BLaER1 (cell line): Measurements from ENCODE around the gene PABPC1L.

ENCODE experiments used
- H3K27ac ChIP-seq: shearing (Covaris generic); formaldehyde crosslinking; 2 replicates; pipeline ENCODE4 v1.8.1; 2022
- H3K27me3 ChIP-seq: shearing (Covaris generic); formaldehyde crosslinking; 2 replicates; pipeline ENCODE4 v1.8.1; 2022
- H3K36me3 ChIP-seq: shearing (Covaris generic); formaldehyde crosslinking; 2 replicates; pipeline ENCODE4 v1.8.1; 2022
- H3K4me1 ChIP-seq: shearing (Covaris generic); formaldehyde crosslinking; 2 replicates; pipeline ENCODE4 v1.8.1; 2022
- H3K4me2 ChIP-seq: shearing (Covaris generic); formaldehyde crosslinking; 2 replicates; pipeline ENCODE4 v1.8.1; 2022
- H3K4me3 ChIP-seq: shearing (Covaris generic); formaldehyde crosslinking; 2 replicates; pipeline ENCODE4 v1.8.1; 2022
- H3K9ac ChIP-seq: shearing (Covaris generic); formaldehyde crosslinking; 2 replicates; pipeline ENCODE4 v1.8.1; 2022
- H3K9me3 ChIP-seq: shearing (Covaris generic); formaldehyde crosslinking; 2 replicates; pipeline ENCODE4 v1.8.1; 2022
- H4K20me1 ChIP-seq: shearing (Covaris generic); formaldehyde crosslinking; 2 replicates; pipeline ENCODE4 v1.8.1; 2022
- Cebpa-rat ChIP-seq: shearing (Covaris generic); IDR thresholded peaks from 2 replicates; pipeline ENCODE4 v1.8.1; 2022

Gene PABPC1L

DNA sequence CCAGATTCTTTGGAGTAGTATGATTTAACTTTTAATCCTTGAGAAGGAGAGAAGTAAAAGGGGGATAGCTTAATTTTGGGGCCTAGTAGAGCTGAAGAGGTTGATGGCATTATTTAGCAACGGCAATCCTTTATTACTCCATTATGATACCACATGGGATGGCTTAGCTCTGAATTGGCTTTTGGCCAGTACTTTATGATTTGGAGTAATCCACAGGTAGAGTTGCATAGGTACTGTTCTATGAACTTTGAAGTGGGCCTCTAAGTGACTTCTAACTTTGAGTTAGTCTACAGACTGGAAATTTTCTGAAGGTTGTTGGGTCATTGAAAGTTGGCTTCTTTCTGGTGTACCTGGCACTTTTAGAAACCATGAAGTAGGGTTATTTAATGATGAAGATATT is 12.7 kb upstream of the PABPC1L start:
- Histone ChIP-seq H3K27ac (no peak overlapping the region), H3K9me3 (no peaks in the 10 kb centered on the region), H3K36me3 (peaks cover 52% of the 10 kb centered on the region), H3K9ac (no peak overlapping the region), H4K20me1 (peaks cover 100% of the 10 kb centered on the region), H3K27me3 (no peaks in the 10 kb centered on the region), H3K4me1 (peaks cover 59% of the 10 kb centered on the region), H3K4me3 (no peak overlapping the region), H3K4me2 (peak overlapping the region; percentile 42; the same call in 1 of the 2 replicates)
- TF ChIP-seq Cebpa-rat: no peak

DNA sequence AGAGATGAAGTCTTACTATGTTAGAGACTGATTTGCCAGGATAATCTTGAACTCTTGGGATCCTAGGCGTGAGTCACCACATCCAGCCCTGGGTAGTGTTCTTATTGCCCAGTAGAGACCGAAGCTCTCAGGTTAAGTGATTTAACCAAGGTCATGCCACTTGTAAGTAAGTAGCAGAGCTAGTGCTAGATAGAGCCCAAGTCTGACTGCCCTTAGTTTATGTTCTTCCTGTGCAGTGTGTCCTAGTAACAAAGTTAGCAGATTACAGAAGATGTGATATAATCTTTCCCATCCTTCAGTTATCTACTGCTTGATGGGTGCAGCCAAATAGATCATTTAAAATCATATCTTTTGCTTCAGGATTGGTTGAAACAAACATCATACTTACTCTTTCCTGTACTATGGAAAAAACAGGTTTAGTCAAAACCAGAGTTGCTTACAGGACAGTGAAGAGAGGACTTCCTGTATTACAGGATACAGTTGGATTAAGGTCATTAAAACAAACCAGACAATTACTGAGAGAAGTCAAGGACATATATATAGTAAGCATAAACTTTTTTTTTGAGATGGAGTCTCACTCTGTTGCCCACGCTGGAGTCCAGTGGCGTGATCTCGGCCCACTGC is 9.5 kb upstream of the PABPC1L start:
- peaks cover 100% of the 10 kb centered on the region for H4K20me1 ChIP-seq
- H3K27me3 ChIP-seq: no peaks in the 10 kb centered on the region
- peaks cover 68% of the 10 kb centered on the region for H3K36me3 ChIP-seq
- H3K4me2 ChIP-seq: no peak overlapping the region
- H3K4me3 ChIP-seq: no peak overlapping the region
- TF ChIP-seq Cebpa-rat: no peak
- no peak overlapping the region for H3K27ac ChIP-seq
- H3K9ac ChIP-seq: no peak overlapping the region
- no peaks in the 10 kb centered on the region for H3K9me3 ChIP-seq
- H3K4me1 ChIP-seq: peaks cover 51% of the 10 kb centered on the region

DNA sequence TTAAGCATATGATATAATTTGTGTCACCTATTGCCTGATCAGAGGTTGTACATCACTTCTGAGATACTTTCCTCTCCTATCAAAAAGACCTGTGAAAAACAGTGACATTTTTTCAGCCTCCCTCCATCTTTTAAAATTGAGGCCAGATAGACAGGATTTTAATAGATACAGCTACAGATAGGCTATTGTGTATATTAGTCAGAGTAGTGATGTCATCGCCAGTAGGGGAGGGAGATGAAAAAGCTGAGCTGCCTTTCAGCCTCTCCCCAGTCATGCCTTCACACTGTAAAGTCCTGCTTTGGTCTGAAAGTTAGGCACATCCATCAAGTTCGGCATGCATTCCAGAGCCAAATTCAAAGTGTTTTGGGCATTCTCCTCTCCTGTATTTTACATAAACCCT is 7.9 kb upstream of the PABPC1L start:
- Histone ChIP-seq H4K20me1 (peaks cover 98% of the 10 kb centered on the region), H3K4me3 (no peak overlapping the region), H3K9me3 (no peaks in the 10 kb centered on the region), H3K4me1 (peaks cover 34% of the 10 kb centered on the region), H3K9ac (no peak overlapping the region), H3K27ac (no peak overlapping the region), H3K36me3 (peaks cover 83% of the 10 kb centered on the region), H3K4me2 (no peak overlapping the region), H3K27me3 (no peaks in the 10 kb centered on the region)
- no peak for TF ChIP-seq Cebpa-rat

DNA sequence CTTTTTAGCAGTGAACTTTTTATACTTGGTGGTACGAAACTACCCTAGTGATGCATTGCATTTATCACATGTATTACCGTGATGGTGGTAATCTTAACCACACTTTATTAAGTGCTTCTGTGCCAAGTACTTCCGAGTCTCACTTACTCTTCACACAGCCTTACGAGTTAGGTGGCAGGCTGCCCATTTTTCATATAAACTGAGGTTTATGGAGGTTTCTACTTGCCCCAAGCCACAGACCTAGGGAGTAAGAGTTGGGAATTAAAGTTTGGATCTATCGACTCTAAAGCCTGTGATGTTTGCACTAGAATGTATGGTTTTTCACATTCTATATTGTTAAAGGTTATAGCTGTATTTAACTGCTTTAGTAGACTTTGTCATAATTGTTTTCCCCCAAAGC is 5.5 kb upstream of the PABPC1L start:
- H3K27me3 ChIP-seq: no peaks in the 10 kb centered on the region
- H4K20me1 ChIP-seq: peaks cover 95% of the 10 kb centered on the region
- H3K4me1 ChIP-seq: peaks cover 16% of the 10 kb centered on the region
- H3K4me2 ChIP-seq: no peak overlapping the region
- no peak overlapping the region for H3K27ac ChIP-seq
- no peak for TF ChIP-seq Cebpa-rat
- no peak overlapping the region for H3K4me3 ChIP-seq
- no peak overlapping the region for H3K9ac ChIP-seq
- H3K9me3 ChIP-seq: no peaks in the 10 kb centered on the region
- H3K36me3 ChIP-seq: peaks cover 90% of the 10 kb centered on the region

DNA sequence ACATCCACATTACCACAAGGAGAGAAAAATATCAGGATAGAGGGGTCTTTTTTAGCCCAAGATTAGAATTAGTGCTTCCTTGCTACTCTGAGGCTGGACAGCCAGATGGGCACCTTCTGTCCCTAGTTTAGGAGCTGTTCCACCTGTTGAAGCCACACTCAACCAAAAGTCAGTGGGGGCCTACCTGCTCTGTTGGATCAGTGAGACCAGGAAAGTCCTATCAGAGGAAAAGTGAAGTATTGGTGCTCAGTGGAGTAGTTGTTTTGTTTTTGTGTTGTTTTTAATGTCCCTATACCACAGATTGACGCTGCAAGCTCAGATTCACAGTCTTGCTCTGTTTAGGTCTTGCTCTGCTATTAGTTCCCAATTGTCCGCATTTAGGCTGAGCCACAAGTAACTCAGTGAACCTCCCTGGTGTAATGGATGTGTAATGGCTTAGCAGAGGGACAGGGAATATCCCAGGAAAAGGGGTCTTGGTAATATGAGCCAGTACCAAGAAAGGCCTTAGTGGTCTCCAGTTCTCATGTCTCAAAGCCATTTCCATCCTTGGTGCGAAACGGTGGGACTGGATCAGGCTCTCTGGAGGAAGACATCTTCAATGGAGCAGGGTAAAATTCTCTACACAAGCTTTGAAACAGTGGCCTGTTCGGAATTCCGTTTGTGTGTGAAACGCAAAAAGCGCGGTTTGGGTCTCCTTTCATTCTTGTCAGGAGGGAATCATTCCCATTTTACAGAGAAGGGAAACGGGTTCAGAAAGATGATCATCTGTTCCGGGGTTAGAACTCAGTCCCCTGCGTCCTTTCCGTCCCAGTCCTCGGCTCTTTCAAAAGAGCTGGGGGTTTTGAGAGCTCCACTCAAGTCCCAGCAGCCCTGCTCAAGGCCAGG is 631 bp upstream of the PABPC1L start:
- Histone ChIP-seq H3K27ac (no peak overlapping the region), H3K36me3 (peaks cover 65% of the 10 kb centered on the region), H3K4me1 (peaks cover 24% of the 10 kb centered on the region)

DNA sequence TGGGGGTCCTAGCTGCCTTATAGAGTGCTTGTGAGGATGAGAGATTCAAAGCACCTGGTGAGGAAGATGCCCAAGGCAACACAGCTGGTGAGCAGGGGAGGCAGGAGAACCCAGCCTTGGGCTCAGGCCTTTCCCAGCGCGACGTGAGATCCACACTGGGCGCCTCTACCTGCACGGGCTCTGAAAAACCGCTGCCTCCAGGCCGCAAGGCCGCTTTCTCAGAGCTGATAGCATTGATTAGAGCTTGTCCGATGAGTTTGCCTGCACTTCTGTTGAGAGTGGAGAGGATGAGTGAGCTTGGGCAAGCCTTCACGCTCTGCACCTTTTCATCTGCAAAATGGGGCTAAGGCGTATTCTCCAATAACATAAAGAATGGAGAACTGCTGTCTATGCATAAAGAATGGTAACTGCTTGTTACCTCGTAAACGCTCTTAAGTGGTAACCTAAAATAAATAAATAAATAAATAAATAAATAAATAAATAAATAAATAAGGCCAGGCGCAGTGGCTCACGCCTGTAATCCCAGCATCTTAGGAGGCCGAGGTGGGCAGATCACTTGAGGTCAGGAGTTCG is 916 bp downstream of the PABPC1L start:
- H3K27me3 ChIP-seq: no peaks in the 10 kb centered on the region
- no peak for TF ChIP-seq Cebpa-rat
- peaks cover 65% of the 10 kb centered on the region for H3K36me3 ChIP-seq
- peak overlapping the region; percentile 81 for H3K9ac ChIP-seq
- peaks cover 31% of the 10 kb centered on the region for H4K20me1 ChIP-seq
- no peak overlapping the region; the same call in 1 of the 2 replicates for H3K27ac ChIP-seq
- peak overlapping the region; percentile 88 for H3K4me2 ChIP-seq
- H3K4me3 ChIP-seq: peak overlapping the region; percentile 84
- H3K4me1 ChIP-seq: peaks cover 24% of the 10 kb centered on the region
- H3K9me3 ChIP-seq: no peaks in the 10 kb centered on the region

More for the DNA sequence above, 631 bp upstream of the PABPC1L start:
- Histone ChIP-seq H3K9ac (peak overlapping the region; percentile 81), H3K4me3 (peak overlapping the region; percentile 84), H4K20me1 (peaks cover 46% of the 10 kb centered on the region), H3K9me3 (no peaks in the 10 kb centered on the region), H3K4me2 (peak overlapping the region; percentile 88), H3K27me3 (no peaks in the 10 kb centered on the region)
- no peak for TF ChIP-seq Cebpa-rat

DNA sequence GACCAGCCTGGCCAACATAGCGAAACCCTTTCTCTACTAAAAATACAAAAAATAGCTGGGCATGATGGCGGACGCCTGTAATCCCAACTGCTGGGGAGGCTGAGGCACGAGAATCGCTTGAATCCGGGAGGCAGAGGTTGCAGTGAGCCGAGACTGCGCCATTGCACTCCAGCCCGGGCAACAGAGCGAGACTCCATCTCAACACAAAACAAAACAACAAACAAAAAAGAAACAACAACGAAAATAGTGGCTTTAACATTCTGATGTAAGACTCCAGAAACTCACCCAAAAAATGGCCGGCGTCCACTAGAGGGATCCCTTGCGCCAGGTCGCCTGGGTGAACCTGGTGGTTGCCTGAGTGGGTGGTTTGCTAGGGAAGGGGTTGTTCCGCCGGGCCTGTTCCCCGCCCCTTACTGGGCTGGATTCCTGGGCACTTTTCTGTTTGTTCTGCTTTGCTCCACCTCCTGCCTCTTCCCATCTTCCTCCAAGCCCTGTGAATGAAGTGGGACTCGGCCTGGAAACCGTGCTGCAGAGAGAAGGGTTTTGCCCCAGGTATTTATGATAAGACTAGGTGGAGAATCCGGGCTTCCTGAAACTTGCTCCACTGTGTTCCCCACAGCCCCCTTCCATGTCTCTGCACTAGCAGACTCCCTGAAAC is 1.5 kb downstream of the PABPC1L start:
- Histone ChIP-seq H3K27me3 (no peaks in the 10 kb centered on the region), H4K20me1 (peaks cover 25% of the 10 kb centered on the region), H3K9me3 (no peaks in the 10 kb centered on the region), H3K36me3 (peaks cover 65% of the 10 kb centered on the region), H3K4me1 (peaks cover 24% of the 10 kb centered on the region), H3K27ac (no peak overlapping the region), H3K4me2 (peak overlapping the region; percentile 88), H3K4me3 (no peak overlapping the region), H3K9ac (no peak overlapping the region)
- no peak for TF ChIP-seq Cebpa-rat

DNA sequence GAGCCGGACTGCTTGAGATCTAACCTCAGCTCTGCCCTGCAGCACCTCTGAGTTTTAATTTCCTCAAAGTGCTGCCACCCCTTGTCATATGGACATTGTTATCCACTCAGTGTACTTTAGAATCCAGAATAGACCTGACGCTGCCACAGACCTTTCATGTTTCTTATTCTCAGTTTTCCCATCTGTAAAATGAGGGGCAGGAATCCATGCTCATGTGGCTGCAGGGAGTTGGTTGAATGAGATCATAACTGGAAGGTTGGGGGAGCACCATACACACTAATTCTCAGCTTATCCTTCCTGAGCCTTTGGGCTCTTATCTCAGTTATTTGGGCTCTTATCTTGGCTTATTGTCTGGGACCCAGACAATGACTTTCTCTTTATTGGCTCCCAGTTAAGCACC is 2.3 kb downstream of the PABPC1L start:
- H3K9ac ChIP-seq: no peak overlapping the region
- H3K4me2 ChIP-seq: no peak overlapping the region
- H3K4me3 ChIP-seq: no peak overlapping the region
- no peak for TF ChIP-seq Cebpa-rat
- H4K20me1 ChIP-seq: peaks cover 19% of the 10 kb centered on the region
- no peak overlapping the region for H3K27ac ChIP-seq
- H3K36me3 ChIP-seq: peaks cover 65% of the 10 kb centered on the region
- H3K4me1 ChIP-seq: peaks cover 24% of the 10 kb centered on the region
- no peaks in the 10 kb centered on the region for H3K27me3 ChIP-seq
- H3K9me3 ChIP-seq: no peaks in the 10 kb centered on the region

DNA sequence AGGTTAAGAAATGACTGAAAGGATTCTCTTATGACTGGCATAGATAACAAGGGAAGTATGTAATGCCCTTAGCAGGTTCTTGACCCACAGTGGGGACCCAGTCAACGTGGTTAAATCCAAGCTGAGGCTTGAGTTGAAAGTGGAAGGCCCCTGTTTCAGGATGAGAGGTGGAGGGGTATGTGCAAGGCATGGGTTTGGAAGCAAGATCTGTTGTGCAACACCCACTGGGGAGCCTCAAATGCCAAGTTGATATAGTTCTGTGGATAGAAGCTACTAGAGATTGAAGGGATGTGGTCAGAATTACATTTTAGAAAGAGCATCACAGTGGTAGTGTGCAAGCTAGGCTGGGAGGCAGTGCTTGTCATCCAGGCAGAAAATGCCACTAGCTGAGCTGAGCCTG is 5.1 kb downstream of the PABPC1L start:
- no peak for TF ChIP-seq Cebpa-rat
- Histone ChIP-seq H3K4me2 (no peak overlapping the region), H3K9me3 (no peaks in the 10 kb centered on the region), H3K36me3 (peaks cover 76% of the 10 kb centered on the region), H3K27me3 (no peaks in the 10 kb centered on the region), H3K4me1 (peaks cover 15% of the 10 kb centered on the region), H3K4me3 (no peak overlapping the region), H3K9ac (no peak overlapping the region), H4K20me1 (no peaks in the 10 kb centered on the region), H3K27ac (no peak overlapping the region)

DNA sequence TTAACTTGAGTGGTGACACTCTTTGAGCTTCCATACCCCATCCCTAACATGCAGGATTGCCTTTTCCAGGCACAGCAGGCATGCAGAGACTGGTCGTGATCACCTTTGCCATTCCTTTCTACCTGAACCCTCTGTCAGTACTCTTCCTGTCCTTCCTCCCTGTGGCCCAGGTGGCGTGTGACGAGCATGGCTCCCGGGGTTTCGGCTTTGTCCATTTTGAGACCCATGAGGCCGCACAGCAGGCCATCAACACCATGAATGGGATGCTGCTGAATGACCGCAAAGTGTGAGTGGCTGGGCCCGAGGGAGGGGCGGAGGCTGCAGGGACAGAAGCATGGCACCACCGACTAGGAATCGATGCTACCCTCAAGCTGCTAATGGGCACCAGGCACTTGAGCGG is 6.7 kb downstream of the PABPC1L start:
- Histone ChIP-seq H3K27ac (no peak overlapping the region), H3K27me3 (no peaks in the 10 kb centered on the region), H3K9ac (no peak overlapping the region), H3K9me3 (no peaks in the 10 kb centered on the region), H3K4me1 (peaks cover under 1% of the 10 kb centered on the region; the same call in 1 of the 2 replicates), H3K4me2 (no peak overlapping the region), H4K20me1 (no peaks in the 10 kb centered on the region), H3K4me3 (no peak overlapping the region), H3K36me3 (peaks cover 86% of the 10 kb centered on the region)
- no peak for TF ChIP-seq Cebpa-rat
